ENCODE data around the gene KCNA10. TPM values are rescaled to one million over a fixed set of nuclear protein-coding genes. Genes with fewer than 3 reads are reported as not detected.

KCNA10 gene
- total and polyA plus RNA-seq, 2 of the 13 experiments (the other 11 are each of a cell fraction or from before 2014, with no cell fraction given): not detected

- Histone ChIP-seq H3K9ac (ENCODE audit: insufficient read depth, low read depth, low read length) (no peak overlapping the region), H3K4me2 (ENCODE audit: low read depth, low read length) (no peak overlapping the region)
Measured at GRCh38 chr1:110477445-110477957, 41.5 kb downstream of the KCNA10 start.

GRCh38 chr1:110477041-110477440 is 41.9 kb downstream of the KCNA10 start:
- no peaks in the 10 kb centered on the region for H3K9me3 ChIP-seq (ENCODE audit: low read length)
- no peaks in the 10 kb centered on the region for H3K4me1 ChIP-seq (ENCODE audit: insufficient read depth, low read length)
- intact Hi-C loops (cut with micrococcal nuclease; ENCODE audit: unreplicated experiment): no loop called here
- no peak overlapping the region for H3K27ac ChIP-seq (ENCODE audit: extremely low read length, insufficient read depth, low read length)
- no TSS peak for BruUV-seq (replicated peaks)
- DNase-seq (ENCODE audit: low spot score): peak; percentile 13
- ATAC-seq: no peak
- H3K9ac ChIP-seq (ENCODE audit: insufficient read depth, low read depth, low read length): no peak overlapping the region
- TF ChIP-seq GPN1 (CRISPR knock-in tag; IDR thresholded peaks at IDR 0.05; ENCODE audit: borderline replicate concordance): no peak
- no peak for TF ChIP-seq RCOR2 (CRISPR knock-in tag; IDR thresholded peaks at IDR 0.05)
- TF ChIP-seq ZNF550 (CRISPR knock-in tag; IDR thresholded peaks at IDR 0.05; ENCODE audit: borderline replicate concordance): no peak
- 0 out of 2 replicates have a peak, but pooled peaks have one; percentile 5 for TF ChIP-seq FOSL2 (CRISPR knock-in tag; IDR thresholded peaks at IDR 0.05)
- no peak for TF ChIP-seq HMGA1 (CRISPR knock-in tag; conservative IDR thresholded peaks at IDR 0.05)
- TF ChIP-seq DMAP1 (CRISPR knock-in tag; IDR thresholded peaks at IDR 0.05): no peak
- no peak overlapping the region for H3K4me3 ChIP-seq (replicated peaks in 1 of 3; ENCODE audit: insufficient read depth in 1 of 3, low read depth in 2 of 3, low read length in 3 of 3)
- POLR2A ChIA-PET: no interaction called here
- no peaks in the 10 kb centered on the region for H4K20me1 ChIP-seq (ENCODE audit: insufficient read depth, low read length)
- no peak overlapping the region for H2AFZ ChIP-seq (ENCODE audit: low read length)
- H3K27me3 ChIP-seq (ENCODE audit: control insufficient read depth in 1 of 2, insufficient read depth in 2 of 2, low read length in 2 of 2): no peaks in the 10 kb centered on the region; a peak in 1 of 5 replicates
- no peak overlapping the region for H3K4me2 ChIP-seq (ENCODE audit: low read depth, low read length)
- WGBS (ENCODE audit: low lambda C conversion rate): 33% methylated on average over 2 of the region's 2 CpGs
- no peak for FAIRE-seq
- CTCF ChIA-PET (ENCODE audit: low intra/inter-chr PET ratio, low total read pairs): no interaction called here
- no peaks in the 10 kb centered on the region for H3K36me3 ChIP-seq (replicated peaks in 1 of 2; ENCODE audit: control insufficient read depth in 1 of 2, insufficient read depth in 2 of 2, low read length in 2 of 2)
- H3K79me2 ChIP-seq (ENCODE audit: insufficient read depth, low read length): no peaks in the 10 kb centered on the region
- in situ Hi-C loops (cut with HindIII; ENCODE audit: extremely low pct_ligation_motif_present, low pct_unique_long_range_greater_than_20kb): no loop called here

More at GRCh38 chr1:110477445-110477957, 41.5 kb downstream of the KCNA10 start:
- Histone ChIP-seq H2AFZ (ENCODE audit: low read length) (no peak overlapping the region), H3K27me3 (ENCODE audit: control insufficient read depth in 1 of 2, insufficient read depth in 2 of 2, low read length in 2 of 2) (no peaks in the 10 kb centered on the region; a peak in 1 of 5 replicates), H3K9me3 (ENCODE audit: low read length) (no peaks in the 10 kb centered on the region), H3K36me3 (replicated peaks in 1 of 2; ENCODE audit: control insufficient read depth in 1 of 2, insufficient read depth in 2 of 2, low read length in 2 of 2) (no peaks in the 10 kb centered on the region), H3K4me3 (replicated peaks in 1 of 3; ENCODE audit: insufficient read depth in 1 of 3, low read depth in 2 of 3, low read length in 3 of 3) (no peak overlapping the region), H3K79me2 (ENCODE audit: insufficient read depth, low read length) (no peaks in the 10 kb centered on the region), H4K20me1 (ENCODE audit: insufficient read depth, low read length) (no peaks in the 10 kb centered on the region), H3K27ac (ENCODE audit: extremely low read length, insufficient read depth, low read length) (no peak overlapping the region), H3K4me1 (ENCODE audit: insufficient read depth, low read length) (no peaks in the 10 kb centered on the region)
- DNase-seq (ENCODE audit: low spot score): no peak
- ATAC-seq: no peak; the same call in 2 of the 3 replicates
- FAIRE-seq: no peak
- BruUV-seq (replicated peaks): no TSS peak
- 25% methylated on average over 3 of the region's 3 CpGs for WGBS (ENCODE audit: low lambda C conversion rate)
- in situ Hi-C loops (cut with HindIII; ENCODE audit: extremely low pct_ligation_motif_present, low pct_unique_long_range_greater_than_20kb) (no loop called here), intact Hi-C loops (cut with micrococcal nuclease; ENCODE audit: unreplicated experiment) (no loop called here)
- no peak for TF ChIP-seq ZNF670 (CRISPR knock-in tag; IDR thresholded peaks at IDR 0.05; ENCODE audit: borderline replicate concordance)
- ChIA-PET POLR2A (no interaction called here), CTCF (ENCODE audit: low intra/inter-chr PET ratio, low total read pairs) (no interaction called here)

Data from HepG2 (cell line).